ENCODE results near the gene ERC2. TPM values are rescaled to one million over a fixed set of nuclear protein-coding genes. Genes with fewer than 3 reads are reported as not detected.

The ERC2 gene
- total and polyA plus RNA-seq, 2 donors (not counting 1 experiment from before 2014, with no cell fraction given), result 0.14 to 0.17 TPM

- H3K9ac ChIP-seq (ENCODE audit: insufficient read depth, low read length), result no peak overlapping the region
- H2AFZ ChIP-seq (ENCODE audit: low read length), result no peak overlapping the region
- H3K9me3 ChIP-seq (ENCODE audit: control insufficient read depth, insufficient read depth, low read depth, low read length), result no peaks in the 10 kb centered on the region
- no peaks in the 10 kb centered on the region for H3K79me2 ChIP-seq (ENCODE audit: control insufficient read depth, insufficient read depth, low read length)
- no peaks in the 10 kb centered on the region for H4K20me1 ChIP-seq (ENCODE audit: control insufficient read depth, extremely low read depth, insufficient read depth, low read length)
- DNase-seq (ENCODE audit: low read depth in 2 of 2), result no peak
- TF ChIP-seq EZH2 (IDR thresholded peaks at IDR 0.05; ENCODE audit: low read length, missing control alignments) (no peak), CTCF (conservative IDR thresholded peaks at IDR 0.05 in 1 of 2, IDR thresholded peaks at IDR 0.05 in 1 of 2; ENCODE audit: low read depth in 1 of 2, low read length in 2 of 2) (no peak)
- no peaks in the 10 kb centered on the region for H3K27me3 ChIP-seq (ENCODE audit: control insufficient read depth, insufficient read depth, low read length)
- no peak overlapping the region for H3K27ac ChIP-seq (ENCODE audit: insufficient read depth, low read length)
- H3K4me1 ChIP-seq (ENCODE audit: control insufficient read depth, extremely low read depth, insufficient read depth, low read length), result no peaks in the 10 kb centered on the region
- H3K36me3 ChIP-seq (ENCODE audit: control insufficient read depth, insufficient read depth, low read length), result no peaks in the 10 kb centered on the region
- no peak overlapping the region for H3K4me2 ChIP-seq (ENCODE audit: extremely low read depth, insufficient read depth, low read length)
- no peak overlapping the region for H3K4me3 ChIP-seq (replicated peaks in 1 of 4; ENCODE audit: control extremely low read depth in 1 of 4, insufficient read depth in 1 of 4, low read depth in 3 of 4, low read length in 4 of 4)
These were observed 266.9 kb downstream of the ERC2 start for GRCh38 chr3:56201407-56201806.

GRCh38 chr3:56200251-56200650, 268.0 kb downstream of the ERC2 start:
- DNase-seq (ENCODE audit: low read depth in 2 of 2), result no peak
- Histone ChIP-seq H3K9ac (ENCODE audit: insufficient read depth, low read length) (no peak overlapping the region), H2AFZ (ENCODE audit: low read length) (no peak overlapping the region)

GRCh38 chr3:56197991-56198390, 270.3 kb downstream of the ERC2 start:
- no peak overlapping the region for H3K4me2 ChIP-seq (ENCODE audit: extremely low read depth, insufficient read depth, low read length)
- no peak overlapping the region for H3K9ac ChIP-seq (ENCODE audit: insufficient read depth, low read length)
- no peaks in the 10 kb centered on the region for H3K27me3 ChIP-seq (ENCODE audit: control insufficient read depth, insufficient read depth, low read length)
- no peak overlapping the region for H2AFZ ChIP-seq (ENCODE audit: low read length)
- no peaks in the 10 kb centered on the region for H3K9me3 ChIP-seq (ENCODE audit: control insufficient read depth, insufficient read depth, low read depth, low read length)
- no peaks in the 10 kb centered on the region for H3K4me1 ChIP-seq (ENCODE audit: control insufficient read depth, extremely low read depth, insufficient read depth, low read length)
- no peaks in the 10 kb centered on the region for H4K20me1 ChIP-seq (ENCODE audit: control insufficient read depth, extremely low read depth, insufficient read depth, low read length)
- no peaks in the 10 kb centered on the region for H3K79me2 ChIP-seq (ENCODE audit: control insufficient read depth, insufficient read depth, low read length)
- no peak overlapping the region for H3K4me3 ChIP-seq (replicated peaks in 1 of 4; ENCODE audit: control extremely low read depth in 1 of 4, insufficient read depth in 1 of 4, low read depth in 3 of 4, low read length in 4 of 4)
- no peak overlapping the region for H3K27ac ChIP-seq (ENCODE audit: insufficient read depth, low read length)
- no peaks in the 10 kb centered on the region for H3K36me3 ChIP-seq (ENCODE audit: control insufficient read depth, insufficient read depth, low read length)
- TF ChIP-seq EZH2 (IDR thresholded peaks at IDR 0.05; ENCODE audit: low read length, missing control alignments), result no peak
- TF ChIP-seq CTCF (conservative IDR thresholded peaks at IDR 0.05 in 1 of 2, IDR thresholded peaks at IDR 0.05 in 1 of 2; ENCODE audit: low read depth in 1 of 2, low read length in 2 of 2), result no peak
- no peak for DNase-seq (ENCODE audit: low read depth in 2 of 2)

More at GRCh38 chr3:56200251-56200650, 268.0 kb downstream of the ERC2 start:
- no peaks in the 10 kb centered on the region for H3K79me2 ChIP-seq (ENCODE audit: control insufficient read depth, insufficient read depth, low read length)
- no peaks in the 10 kb centered on the region for H3K9me3 ChIP-seq (ENCODE audit: control insufficient read depth, insufficient read depth, low read depth, low read length)
- no peaks in the 10 kb centered on the region for H3K4me1 ChIP-seq (ENCODE audit: control insufficient read depth, extremely low read depth, insufficient read depth, low read length)
- H3K27me3 ChIP-seq (ENCODE audit: control insufficient read depth, insufficient read depth, low read length), result no peaks in the 10 kb centered on the region
- H3K4me3 ChIP-seq (replicated peaks in 1 of 4; ENCODE audit: control extremely low read depth in 1 of 4, insufficient read depth in 1 of 4, low read depth in 3 of 4, low read length in 4 of 4), result no peak overlapping the region
- no peak overlapping the region for H3K27ac ChIP-seq (ENCODE audit: insufficient read depth, low read length)
- no peaks in the 10 kb centered on the region for H4K20me1 ChIP-seq (ENCODE audit: control insufficient read depth, extremely low read depth, insufficient read depth, low read length)
- no peak overlapping the region for H3K4me2 ChIP-seq (ENCODE audit: extremely low read depth, insufficient read depth, low read length)
- TF ChIP-seq CTCF (conservative IDR thresholded peaks at IDR 0.05 in 1 of 2, IDR thresholded peaks at IDR 0.05 in 1 of 2; ENCODE audit: low read depth in 1 of 2, low read length in 2 of 2) (no peak), EZH2 (IDR thresholded peaks at IDR 0.05; ENCODE audit: low read length, missing control alignments) (no peak)
- H3K36me3 ChIP-seq (ENCODE audit: control insufficient read depth, insufficient read depth, low read length), result no peaks in the 10 kb centered on the region

All from fibroblast of lung (primary cell).